Activated B cell treated with CpG ODN at 0.5 μM for 24 hours (primary cell): ENCODE data around the gene BAHCC1. TPM values are rescaled to one million over a fixed set of nuclear protein-coding genes. Genes with fewer than 3 reads are reported as not detected.

Source experiments
- ATAC-seq: fragments of 200-7000 bp; cut with Tn5 transposase; one replicate; pipeline ENCODE4 v1.10.0; 2021; ENCODE audit warnings: low read depth, mild to moderate bottlenecking, moderate library complexity
- CTCF ChIA-PET: fragments of 350-600 bp; sonication (Branson Sonifier 250); formaldehyde crosslinking; loops from one replicate; lab custom pipeline; 2021; ENCODE audit warnings: antibody characterized with exemption; lab: Charles Lee
- POLR2A ChIA-PET: fragments of 350-600 bp; sonication (Branson Sonifier 250); formaldehyde crosslinking; loops from one replicate; lab custom pipeline; 2021; ENCODE audit warnings: antibody characterized with exemption; lab: Charles Lee
- DNase-seq: peaks from one replicate; pipeline ENCODE4 v3.0.0; 2022
- H3K27ac Mint-ChIP-seq: one replicate; pipeline ENCODE4 v1.8.0; 2020; ENCODE audit warnings: mixed read lengths
- H3K27me3 Mint-ChIP-seq: one replicate; pipeline ENCODE4 v1.8.0; 2021; ENCODE audit warnings: mixed read lengths
- H3K36me3 Mint-ChIP-seq: one replicate; pipeline ENCODE4 v1.8.0; 2021; ENCODE audit warnings: low read depth, mixed read lengths
- H3K4me1 Mint-ChIP-seq: one replicate; pipeline ENCODE4 v1.8.0; 2021; ENCODE audit warnings: mixed read lengths
- H3K4me3 Mint-ChIP-seq: one replicate; pipeline ENCODE4 v1.8.0; 2020; ENCODE audit warnings: mild to moderate bottlenecking, mixed read lengths
- H3K9me3 Mint-ChIP-seq: one replicate; pipeline ENCODE4 v1.8.0; 2020; ENCODE audit warnings: mixed read lengths
- intact Hi-C: fragments of 100-400 bp; cut with micrococcal nuclease; formaldehyde crosslinking; loops from one replicate; pipeline ENCODE4 v1.15.1; 2024
- total RNA-seq: library from RNA; stranded (reverse); gene quantifications from 2 replicates; pipeline ENCODE4 v1.2.3, GENCODE V29; 2022
- TF ChIP-seq, protein P1 (sequence below): fragments of 200-600 bp; IDR thresholded peaks from one replicate; pipeline ENCODE4 v1.8.0; 2022; ENCODE audit warnings: antibody characterized with exemption, mild to moderate bottlenecking

Gene BAHCC1
- total RNA-seq, 1 donor from 2014 or later = 0.13 TPM

DNA sequence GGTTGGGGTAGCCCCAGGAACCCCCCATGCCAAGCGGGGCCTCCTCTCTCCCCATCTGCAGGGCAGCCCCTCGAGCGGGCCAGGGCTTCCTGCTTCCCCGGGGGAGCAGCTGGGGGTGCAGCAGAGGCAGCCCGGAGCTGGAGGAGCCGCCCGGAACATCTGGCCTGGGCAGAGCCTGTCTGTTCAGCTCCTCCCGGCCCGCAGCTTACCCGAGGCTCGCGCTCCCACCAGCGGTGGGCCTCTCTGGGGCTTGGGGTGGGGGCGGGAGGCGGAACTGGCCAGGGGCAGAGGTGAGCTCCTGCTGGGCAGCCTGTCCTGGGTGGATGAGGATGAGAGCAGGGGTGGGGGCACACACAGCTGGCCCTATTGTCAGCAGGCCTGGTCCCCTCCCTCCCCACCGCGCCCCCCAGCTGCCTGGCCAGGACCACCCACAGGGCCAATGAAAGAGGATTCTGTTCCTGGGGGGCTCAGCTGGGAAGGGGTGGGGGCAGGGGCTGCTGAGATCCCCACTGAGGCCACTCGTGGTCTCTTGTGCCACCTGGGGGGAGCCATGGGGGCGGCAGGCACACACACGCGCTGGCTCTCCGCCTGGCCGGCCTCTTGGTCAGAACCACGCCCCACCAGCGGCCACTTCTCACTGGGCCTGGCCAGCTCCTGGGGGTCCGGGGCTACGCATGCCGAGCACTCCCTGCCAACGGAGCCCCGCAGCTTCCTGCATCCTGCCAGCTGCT is 34.7 kb downstream of the BAHCC1 start:
- ChIA-PET POLR2A (interaction anchor here (0.5 to 0.6 kb wide), 2 partner anchors 50 to 477 kb away, joined by 3 to 4 read pairs; no protein-coding TSS in a partner anchor), CTCF (no interaction called here)
- Mint-ChIP-seq H3K27me3 (peaks cover 9% of the 10 kb centered on the region), H3K4me3 (no peak overlapping the region), H3K27ac (no peak overlapping the region), H3K4me1 (peaks cover 11% of the 10 kb centered on the region), H3K36me3 (no peaks in the 10 kb centered on the region), H3K9me3 (no peaks in the 10 kb centered on the region)
- TF ChIP-seq, protein P1, sequence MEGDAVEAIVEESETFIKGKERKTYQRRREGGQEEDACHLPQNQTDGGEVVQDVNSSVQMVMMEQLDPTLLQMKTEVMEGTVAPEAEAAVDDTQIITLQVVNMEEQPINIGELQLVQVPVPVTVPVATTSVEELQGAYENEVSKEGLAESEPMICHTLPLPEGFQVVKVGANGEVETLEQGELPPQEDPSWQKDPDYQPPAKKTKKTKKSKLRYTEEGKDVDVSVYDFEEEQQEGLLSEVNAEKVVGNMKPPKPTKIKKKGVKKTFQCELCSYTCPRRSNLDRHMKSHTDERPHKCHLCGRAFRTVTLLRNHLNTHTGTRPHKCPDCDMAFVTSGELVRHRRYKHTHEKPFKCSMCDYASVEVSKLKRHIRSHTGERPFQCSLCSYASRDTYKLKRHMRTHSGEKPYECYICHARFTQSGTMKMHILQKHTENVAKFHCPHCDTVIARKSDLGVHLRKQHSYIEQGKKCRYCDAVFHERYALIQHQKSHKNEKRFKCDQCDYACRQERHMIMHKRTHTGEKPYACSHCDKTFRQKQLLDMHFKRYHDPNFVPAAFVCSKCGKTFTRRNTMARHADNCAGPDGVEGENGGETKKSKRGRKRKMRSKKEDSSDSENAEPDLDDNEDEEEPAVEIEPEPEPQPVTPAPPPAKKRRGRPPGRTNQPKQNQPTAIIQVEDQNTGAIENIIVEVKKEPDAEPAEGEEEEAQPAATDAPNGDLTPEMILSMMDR = no peak
- ATAC-seq (no peak), DNase-seq (no peak)
- intact Hi-C loops = no loop called here

DNA sequence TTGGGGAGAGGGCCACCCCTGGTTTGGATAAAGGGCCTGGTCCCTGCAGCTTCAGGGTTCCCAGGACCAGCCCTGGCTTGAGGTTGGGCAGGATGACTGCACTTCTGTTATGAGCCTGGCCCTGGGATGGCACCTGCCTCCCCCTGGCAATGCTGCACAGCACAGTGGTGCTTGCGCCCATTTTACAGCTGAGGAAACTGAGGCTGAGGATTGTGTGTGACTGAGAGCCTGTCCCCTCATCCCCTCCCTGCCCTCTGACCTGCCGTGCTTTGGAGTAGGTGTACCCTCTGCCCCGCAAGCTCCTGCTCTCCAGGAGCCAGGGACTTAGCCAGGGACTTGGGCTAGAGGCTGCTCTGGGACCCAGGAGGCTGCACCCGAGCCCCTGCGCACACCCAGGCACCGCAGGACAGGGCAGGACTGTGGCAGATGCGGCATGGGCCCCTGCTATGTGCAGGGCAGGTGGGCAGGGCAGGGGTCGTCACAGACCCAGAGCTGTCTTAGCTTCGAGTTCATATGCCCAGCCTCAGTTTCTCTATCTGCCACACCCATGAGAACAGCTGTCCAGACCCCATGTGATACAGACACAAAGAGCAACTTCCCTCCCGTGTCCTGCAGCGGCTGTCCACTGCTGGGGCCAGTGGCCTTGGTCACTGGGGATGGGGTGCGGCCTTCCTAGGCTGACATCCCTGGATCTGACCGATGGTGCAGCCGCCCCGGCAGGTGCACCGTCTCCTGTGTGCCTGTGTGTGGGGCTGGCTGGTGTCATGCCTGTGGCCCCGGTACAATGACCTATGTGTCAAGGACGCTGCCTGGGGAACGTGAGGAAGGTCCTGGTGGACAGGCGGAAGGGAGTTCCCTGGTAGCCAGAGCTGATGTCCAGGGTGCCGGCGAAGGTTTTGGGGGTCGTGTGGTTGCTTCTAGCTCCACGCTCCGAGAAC is 36.6 kb downstream of the BAHCC1 start:
- DNase-seq (no peak), ATAC-seq (no peak)
- ChIA-PET POLR2A (interaction anchor here (0.9 kb wide), 1 partner anchor 76 kb away, joined by 3 read pairs; no protein-coding TSS in a partner anchor), CTCF (no interaction called here)
- intact Hi-C loops = no loop called here
- Mint-ChIP-seq H3K4me3 (no peak overlapping the region), H3K9me3 (no peaks in the 10 kb centered on the region), H3K27ac (no peak overlapping the region), H3K4me1 (peaks cover 11% of the 10 kb centered on the region), H3K36me3 (no peaks in the 10 kb centered on the region), H3K27me3 (peaks cover 9% of the 10 kb centered on the region)
- TF ChIP-seq, protein P1 = no peak

DNA sequence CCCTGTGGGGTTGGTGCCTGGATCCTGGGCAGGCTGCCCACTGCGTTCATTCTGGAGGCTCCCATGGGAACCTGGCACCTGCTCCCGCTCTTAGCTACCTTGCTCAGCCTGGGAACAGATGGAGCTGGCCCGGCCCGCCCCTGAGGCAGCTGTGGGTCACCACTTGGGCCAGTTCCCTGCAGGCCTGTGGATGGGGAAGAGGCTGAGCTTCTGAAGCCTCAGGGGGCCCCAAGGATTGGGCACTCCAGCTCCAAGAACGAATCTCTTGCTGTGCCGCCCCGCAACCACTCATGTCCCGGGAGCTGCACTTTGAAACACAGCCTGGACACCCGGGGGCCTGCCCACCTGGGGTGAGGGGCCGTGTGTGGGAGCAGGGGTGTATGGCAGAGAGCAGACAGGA is 37.7 kb downstream of the BAHCC1 start:
- ATAC-seq (no peak), DNase-seq (no peak)
- Mint-ChIP-seq H3K27me3 (peaks cover 9% of the 10 kb centered on the region), H3K9me3 (no peaks in the 10 kb centered on the region), H3K27ac (no peak overlapping the region), H3K4me3 (no peak overlapping the region), H3K36me3 (no peaks in the 10 kb centered on the region), H3K4me1 (peaks cover 7% of the 10 kb centered on the region)
- intact Hi-C loops = no loop called here
- TF ChIP-seq, protein P1 = no peak
- ChIA-PET POLR2A (no interaction called here), CTCF (no interaction called here)

DNA sequence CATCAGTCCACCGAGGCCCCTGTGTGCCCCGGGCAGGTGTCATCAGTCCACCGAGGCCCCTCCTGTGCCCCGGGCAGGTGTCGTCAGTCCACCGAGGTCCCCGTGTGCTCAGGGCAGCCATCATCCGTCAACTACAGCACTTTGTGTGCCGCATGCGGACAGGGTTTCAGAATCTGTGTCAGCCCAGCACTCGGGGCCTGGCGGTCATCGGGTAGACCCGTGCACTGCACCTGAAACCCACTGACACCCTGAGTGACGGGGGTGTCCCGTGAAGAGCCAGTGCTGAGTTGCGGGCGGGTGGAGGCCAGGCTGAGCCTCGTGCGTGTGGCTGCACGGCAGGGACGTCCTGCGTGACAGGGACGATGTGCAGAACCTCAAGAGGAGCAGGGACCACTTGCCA is 38.4 kb downstream of the BAHCC1 start:
- no peaks in the 10 kb centered on the region for H3K9me3 Mint-ChIP-seq
- ChIA-PET POLR2A (no interaction called here), CTCF (no interaction called here)
- no peak overlapping the region for H3K4me3 Mint-ChIP-seq
- H3K4me1 Mint-ChIP-seq = peaks cover 5% of the 10 kb centered on the region
- H3K36me3 Mint-ChIP-seq = no peaks in the 10 kb centered on the region
- H3K27me3 Mint-ChIP-seq = peaks cover 8% of the 10 kb centered on the region
- H3K27ac Mint-ChIP-seq = no peak overlapping the region
- ATAC-seq (no peak), DNase-seq (no peak)
- intact Hi-C loops = no loop called here
- TF ChIP-seq, protein P1 = no peak

DNA sequence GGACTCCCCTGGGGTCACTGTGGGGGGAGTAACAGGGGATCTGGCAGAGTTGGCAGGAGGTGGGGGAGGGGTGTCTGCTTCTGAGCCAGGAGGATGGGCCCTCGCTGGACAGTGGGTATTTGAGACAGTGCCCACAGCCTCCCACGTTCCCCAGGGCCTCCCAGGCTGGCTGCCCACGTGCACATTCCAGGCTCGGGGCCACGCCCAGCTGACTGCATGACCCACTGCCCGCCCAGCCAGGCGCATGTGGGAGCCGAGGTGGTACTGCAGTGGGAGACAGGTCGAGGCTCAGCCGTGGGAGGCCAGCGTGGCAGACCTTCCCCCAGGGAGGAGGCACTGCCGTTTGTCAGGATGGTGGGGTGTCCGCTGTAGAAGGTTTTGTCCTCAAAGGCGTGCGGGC is 38.8 kb downstream of the BAHCC1 start:
- TF ChIP-seq, protein P1 = no peak
- no peaks in the 10 kb centered on the region for H3K36me3 Mint-ChIP-seq
- no peak for ATAC-seq
- H3K4me3 Mint-ChIP-seq = no peak overlapping the region
- H3K27ac Mint-ChIP-seq = no peak overlapping the region
- H3K4me1 Mint-ChIP-seq = peaks cover 3% of the 10 kb centered on the region
- H3K9me3 Mint-ChIP-seq = no peaks in the 10 kb centered on the region
- CTCF ChIA-PET = no interaction called here
- H3K27me3 Mint-ChIP-seq = peaks cover 7% of the 10 kb centered on the region
- intact Hi-C loops = no loop called here
- DNase-seq = no peak
- POLR2A ChIA-PET = no interaction called here
